ENCODE measurements around the gene TKFC. TPM values are rescaled to one million over a fixed set of nuclear protein-coding genes. Genes with fewer than 3 reads are reported as not detected.
A peak's percentile ranks its signal among the peaks of the same experiment; 100 is the strongest.

Gene TKFC
- total and polyA plus RNA-seq, 9 of the 15 experiments (the other 6 are each of a cell fraction or from before 2014, with no cell fraction given): 2.0 to 61.7 (median 28.5) TPM

- TF ChIP-seq ASH1L (IDR thresholded peaks at IDR 0.05; ENCODE audit: borderline replicate concordance, low read depth, partially characterized antibody) (peak; percentile 43), TEAD1 (CRISPR knock-in tag; IDR thresholded peaks at IDR 0.05) (peak in 1 of 2 experiments; percentile 13; a peak in 1 of 4 replicates), MAFF (IDR thresholded peaks at IDR 0.05; ENCODE audit: low read length) (no peak), ZNF282 (CRISPR knock-in tag; IDR thresholded peaks at IDR 0.05) (no peak), SP1 (CRISPR knock-in tag; IDR thresholded peaks at IDR 0.05) (peak; percentile 85), FOXK1 (CRISPR knock-in tag; IDR thresholded peaks at IDR 0.05; ENCODE audit: borderline replicate concordance) (0 out of 2 replicates have a peak, but pooled peaks have one; percentile 54), ZNF57 (CRISPR knock-in tag; IDR thresholded peaks at IDR 0.05) (no peak), POLR3G (IDR thresholded peaks at IDR 0.05; ENCODE audit: extremely low read depth, insufficient read length, insufficient replicate concordance) (no peak), MXD1 (CRISPR knock-in tag; IDR thresholded peaks at IDR 0.05; ENCODE audit: borderline replicate concordance, poor library complexity, severe bottlenecking) (no peak), ZFPM2 (CRISPR knock-in tag; IDR thresholded peaks at IDR 0.05) (no peak), NKRF (IDR thresholded peaks at IDR 0.05; ENCODE audit: borderline replicate concordance) (peak; percentile 85), TBL1XR1 (IDR thresholded peaks at IDR 0.05; ENCODE audit: low read length in 2 of 2) (0 out of 4 replicates have a peak, but pooled peaks have one; percentile 22 to 57), NFE2 (IDR thresholded peaks at IDR 0.05; ENCODE audit: low read depth) (no peak), NCOA4 (IDR thresholded peaks at IDR 0.05; ENCODE audit: partially characterized antibody) (no peak), GTF2E2 (tag; IDR thresholded peaks at IDR 0.05) (0 out of 2 replicates have a peak, but pooled peaks have one; percentile 78), TAF7 (tag; IDR thresholded peaks at IDR 0.05) (peak; percentile 57; the same call in 1 of the 2 replicates), ZNF217 (CRISPR knock-in tag; IDR thresholded peaks at IDR 0.05) (no peak), ZBTB2 (IDR thresholded peaks at IDR 0.05) (0 out of 2 replicates have a peak, but pooled peaks have one; percentile 7), CEBPB (tag; IDR thresholded peaks at IDR 0.05) (no peak), ZNF280A (IDR thresholded peaks at IDR 0.05; ENCODE audit: low read depth, partially characterized antibody) (no peak), PHF8 (IDR thresholded peaks at IDR 0.05; ENCODE audit: borderline replicate concordance, low read length) (peak; percentile 99)
Measured at GRCh38 chr11:61361741-61362541, 28.9 kb downstream of the TKFC start, which contains the start of the genes CYB561A3 and TMEM138 (continued).

Measured in K562 (cell line).